Adrenal gland (tissue), 5 donors: ENCODE measurements around the gene DCXR.

Experiments
- CTCF ChIP-seq, 6 experiments: fragments of 450-650 bp in 4 of 6; fragments of 200-600 bp in 2 of 6; sonication (generic) in 1 of 6; IDR thresholded peaks; 1 replicate in 5 of 6; 2 replicates in 1 of 6; pipeline versions ENCODE4 v1.5.1 to v1.8.0; 2016 to 2021; ENCODE audit warnings: antibody characterized with exemption in 6 of 6, mild to moderate bottlenecking in 2 of 6, moderate library complexity in 1 of 6
- POLR2A ChIP-seq, 2 donors: fragments of 450-650 bp; IDR thresholded peaks; one replicate each; pipeline ENCODE4 v1.6.1; 2017; ENCODE audit warnings: antibody characterized with exemption in 2 of 2, mild to moderate bottlenecking in 2 of 2, moderate library complexity in 1 of 2
- donor health status: DM: no; HTN: no; CAD: no.

DNA sequence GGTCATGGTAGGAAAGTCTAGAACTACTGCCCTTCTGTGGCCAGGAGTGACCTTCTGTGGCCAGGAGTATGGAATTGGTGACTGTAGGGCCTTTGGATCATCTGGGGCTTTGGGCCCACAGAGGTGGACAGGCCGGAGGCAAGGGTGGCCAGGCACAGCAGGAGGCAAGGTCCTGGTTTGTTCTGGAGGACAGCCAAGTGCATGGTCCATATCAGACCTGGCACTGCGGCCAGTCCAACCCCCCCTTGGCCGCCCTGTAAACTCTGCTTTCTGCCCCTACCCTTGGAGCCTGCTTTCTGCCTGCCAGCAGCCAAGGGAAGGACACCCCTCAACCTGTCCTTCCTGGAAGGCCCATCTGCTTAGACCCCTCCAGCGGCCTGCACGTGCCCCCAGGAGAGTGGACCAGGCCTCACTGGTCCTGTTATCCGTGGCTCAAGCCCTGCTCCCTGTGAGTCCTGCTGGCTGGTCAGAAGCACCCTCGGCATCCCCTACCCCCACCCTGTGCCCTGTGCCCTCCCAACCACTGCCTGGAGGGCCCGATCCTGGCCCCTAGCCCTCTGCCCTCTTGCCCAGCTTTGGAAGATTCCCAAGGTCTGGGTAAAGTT, 2.3 kb upstream of the DCXR start:
- TF ChIP-seq CTCF (IDR thresholded peaks at IDR 0.05), result no peak
- TF ChIP-seq POLR2A (IDR thresholded peaks at IDR 0.05), result no peak
